NCI-H128 (cell line): Measurements from ENCODE around the gene SSTR1.
"Not testable (repeated sequence)": the region's sequence is repeated elsewhere in the genome, so short reads cannot be mapped to it uniquely, and the experiment has no call there.

ENCODE experiments used
- DNase-seq: peaks from one replicate; lab custom pipeline; 2025; ENCODE audit not compliant: unreplicated experiment; lab: John Stamatoyannopoulos, UW

The SSTR1 gene, protein sequence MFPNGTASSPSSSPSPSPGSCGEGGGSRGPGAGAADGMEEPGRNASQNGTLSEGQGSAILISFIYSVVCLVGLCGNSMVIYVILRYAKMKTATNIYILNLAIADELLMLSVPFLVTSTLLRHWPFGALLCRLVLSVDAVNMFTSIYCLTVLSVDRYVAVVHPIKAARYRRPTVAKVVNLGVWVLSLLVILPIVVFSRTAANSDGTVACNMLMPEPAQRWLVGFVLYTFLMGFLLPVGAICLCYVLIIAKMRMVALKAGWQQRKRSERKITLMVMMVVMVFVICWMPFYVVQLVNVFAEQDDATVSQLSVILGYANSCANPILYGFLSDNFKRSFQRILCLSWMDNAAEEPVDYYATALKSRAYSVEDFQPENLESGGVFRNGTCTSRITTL

DNA sequence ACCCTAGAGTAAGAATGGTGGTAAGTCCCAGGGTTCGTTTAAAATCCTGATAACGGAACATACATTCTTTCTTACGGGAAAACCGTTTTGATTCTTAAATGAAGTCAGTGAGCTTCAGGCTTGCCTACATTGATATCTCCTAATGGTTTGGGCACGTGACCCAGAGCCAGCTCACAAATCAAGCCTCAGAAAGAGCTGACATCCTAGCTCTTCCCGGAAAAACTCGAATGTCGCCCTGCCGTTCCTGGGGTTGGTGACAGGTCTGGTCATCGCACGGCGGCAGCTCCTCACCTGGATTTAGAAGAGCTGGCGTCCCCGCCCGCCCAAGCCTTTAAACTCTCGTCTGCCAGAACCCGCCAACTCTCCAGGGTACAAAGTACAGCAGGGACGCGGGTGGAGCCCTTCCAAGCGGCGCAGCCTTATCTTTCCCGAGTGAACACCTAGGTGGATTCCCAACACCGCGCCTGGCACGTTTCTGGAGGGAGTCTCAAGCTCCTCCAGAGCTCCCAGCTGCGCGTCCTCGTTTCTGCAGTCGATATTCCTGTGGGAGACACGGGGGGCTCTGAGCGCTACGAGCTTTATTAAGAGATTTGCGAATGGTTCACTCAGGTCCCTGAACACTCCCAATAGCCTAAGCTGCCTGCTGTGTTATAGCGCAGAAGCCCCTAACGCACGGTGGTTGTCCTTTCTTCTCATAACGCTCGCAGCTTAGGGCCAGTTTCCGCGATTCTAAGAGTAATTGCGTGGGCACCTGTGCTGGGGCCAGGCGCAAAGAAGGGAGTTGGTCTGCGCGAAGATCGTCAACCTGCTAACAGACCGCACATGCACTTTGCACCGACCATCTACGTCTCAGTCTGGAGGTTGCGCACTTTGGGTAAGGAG lies at the start of gene SSTR1:
Gene SSTR1 (plus strand): TSS at position 169 of the 882 bp plus-strand sequence. CDS start 1,486 bp downstream, outside the sequence.
- no peak for DNase-seq

DNA sequence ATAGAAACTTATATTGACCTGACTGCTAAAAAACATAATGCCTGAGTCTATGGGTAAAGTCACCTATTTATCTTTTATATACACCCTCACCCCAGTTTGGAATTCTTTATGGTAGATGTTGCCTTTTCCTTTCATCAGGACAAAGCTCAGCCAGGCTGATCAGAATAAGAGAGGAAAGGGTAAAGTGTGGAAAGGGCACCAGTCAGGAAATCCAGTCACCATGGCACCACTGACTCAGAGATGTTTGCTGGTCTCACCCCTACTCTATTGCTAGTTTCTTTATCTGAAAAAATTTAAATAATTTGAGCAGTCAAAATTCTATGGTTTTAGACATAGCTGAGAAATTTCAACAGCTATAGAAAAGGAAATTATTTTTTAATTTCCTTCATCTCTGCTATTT lies 49.2 kb upstream of the SSTR1 start:
- no peak for DNase-seq

DNA sequence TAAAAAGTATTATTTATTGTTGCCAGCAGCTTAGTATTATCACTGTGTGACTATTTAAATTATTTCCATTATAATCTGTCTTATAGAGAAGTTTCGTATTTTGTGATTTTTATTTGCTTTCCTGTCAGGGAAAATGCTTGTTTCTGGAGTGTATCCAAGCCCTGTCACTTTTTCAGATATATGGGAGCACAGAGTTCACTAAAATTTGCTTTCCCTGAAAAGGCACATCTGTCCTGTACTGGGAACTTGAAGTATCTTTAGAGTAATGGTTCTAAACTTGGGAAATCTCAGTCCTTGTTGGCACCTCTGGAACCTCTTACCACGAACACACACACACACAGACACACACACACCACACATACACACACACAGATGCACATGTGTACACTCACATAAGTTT lies 39.3 kb upstream of the SSTR1 start:
- no peak for DNase-seq

DNA sequence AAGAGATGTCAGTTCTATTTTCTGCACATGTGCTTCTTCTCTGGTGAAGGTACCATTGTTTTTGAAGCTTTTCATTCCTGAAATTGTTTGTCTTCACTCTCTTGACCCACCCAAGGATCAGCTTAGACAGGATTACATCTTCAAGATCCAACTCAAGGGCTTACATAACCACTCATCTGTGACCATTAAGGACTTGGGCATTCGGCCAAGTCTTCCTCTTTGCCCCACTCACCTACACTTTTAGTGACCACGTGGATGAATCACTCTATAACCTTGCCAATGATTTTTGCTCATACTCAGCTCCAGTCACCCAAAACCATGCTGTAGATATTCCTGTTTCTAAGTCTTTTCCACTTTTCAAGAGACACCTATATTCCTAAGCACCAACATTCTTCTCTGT lies 36.5 kb upstream of the SSTR1 start:
- no peak for DNase-seq

DNA sequence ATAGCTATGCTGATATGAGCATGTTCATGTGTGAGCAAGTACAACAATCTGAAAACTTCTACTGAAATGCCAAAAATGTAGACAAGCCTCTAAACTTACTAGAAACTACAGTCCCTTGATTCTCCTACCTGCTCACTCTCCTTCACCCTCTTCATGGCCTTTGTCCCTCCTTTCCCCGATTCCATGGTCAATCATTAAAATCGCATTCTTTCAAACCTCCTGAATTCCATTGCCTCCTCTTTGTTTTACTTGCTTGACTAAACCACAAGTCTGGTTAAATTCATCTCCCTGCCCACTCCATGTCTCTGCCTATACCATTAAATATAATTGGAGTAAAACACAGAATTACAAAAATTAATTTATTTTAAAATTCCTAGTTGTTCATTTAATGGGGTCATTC lies 33.0 kb upstream of the SSTR1 start:
- no peak for DNase-seq

DNA sequence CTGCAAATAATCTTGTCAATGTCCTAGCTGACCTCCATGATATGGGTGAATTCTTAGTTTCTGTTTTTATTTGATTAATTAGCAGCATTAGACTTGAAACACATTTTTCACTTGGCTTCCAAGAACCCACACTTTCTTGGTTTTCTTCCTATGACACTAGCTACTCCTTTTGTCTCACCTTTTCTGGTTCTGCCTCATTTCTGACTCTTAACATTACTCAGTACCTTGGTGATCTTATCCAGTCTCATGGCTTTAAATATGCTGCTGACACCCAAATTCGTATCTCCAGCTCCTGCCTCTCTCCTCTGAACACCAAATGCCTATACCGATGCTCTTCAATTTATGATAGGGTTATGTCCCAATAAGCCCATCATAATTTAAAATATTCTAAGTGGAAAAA lies 32.0 kb upstream of the SSTR1 start:
- no peak for DNase-seq

DNA sequence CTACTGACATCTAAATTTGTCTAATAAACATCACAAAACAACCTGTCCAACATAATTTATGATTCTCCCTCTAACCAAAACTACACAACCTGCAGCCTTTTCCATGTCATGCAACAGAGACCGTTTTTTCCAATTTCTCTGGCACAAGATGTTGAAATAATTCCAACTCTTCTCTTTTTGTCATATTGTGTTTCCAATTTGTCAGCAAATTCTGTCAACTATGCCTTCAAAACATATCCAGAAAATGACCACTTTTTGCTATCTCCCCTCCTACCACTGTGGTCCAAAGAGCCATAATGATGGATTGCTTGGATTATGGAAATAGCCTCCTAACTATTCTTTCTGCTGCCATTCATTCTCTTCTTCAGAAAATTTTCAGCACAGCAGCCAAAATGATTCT lies 31.3 kb upstream of the SSTR1 start:
- no peak for DNase-seq

DNA sequence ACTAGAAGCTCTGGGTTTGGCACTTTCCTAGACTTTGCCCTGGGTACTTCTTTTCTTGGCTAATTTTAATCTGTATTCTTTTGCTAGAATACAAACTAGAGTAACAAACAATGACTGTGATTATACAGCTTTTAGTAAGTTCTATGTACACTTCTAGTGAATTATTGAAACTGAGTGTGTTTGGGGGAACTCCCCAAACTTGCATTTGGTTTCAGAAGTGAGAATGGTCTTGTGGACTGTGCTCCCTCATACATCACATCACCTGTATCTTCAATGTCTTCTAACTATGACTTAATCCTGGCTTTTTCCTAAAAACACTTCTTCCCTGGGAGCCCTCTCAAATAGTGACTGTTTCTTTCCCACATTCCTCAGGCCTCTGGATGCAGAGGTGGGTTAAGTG lies 23.6 kb upstream of the SSTR1 start:
- no peak for DNase-seq

DNA sequence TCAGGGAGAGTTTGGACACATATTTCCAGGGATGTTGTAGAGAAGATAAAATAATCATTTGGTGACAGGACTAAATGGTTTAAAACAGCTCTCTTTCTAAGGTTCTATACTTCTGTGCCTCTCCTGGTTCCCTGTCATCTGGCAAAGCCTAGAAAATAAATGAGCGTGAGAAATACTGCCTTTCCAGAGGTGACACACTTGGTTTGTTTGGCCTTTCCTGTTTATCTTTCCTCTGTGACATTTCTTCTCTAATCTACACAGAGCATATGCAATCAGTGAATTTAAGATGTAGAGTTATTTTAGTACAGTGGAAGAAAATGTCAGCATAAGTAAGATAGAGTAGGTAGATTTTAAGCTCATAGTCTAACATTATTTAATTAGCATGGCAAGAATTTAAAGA lies 22.0 kb upstream of the SSTR1 start:
- DNase-seq = no peak

DNA sequence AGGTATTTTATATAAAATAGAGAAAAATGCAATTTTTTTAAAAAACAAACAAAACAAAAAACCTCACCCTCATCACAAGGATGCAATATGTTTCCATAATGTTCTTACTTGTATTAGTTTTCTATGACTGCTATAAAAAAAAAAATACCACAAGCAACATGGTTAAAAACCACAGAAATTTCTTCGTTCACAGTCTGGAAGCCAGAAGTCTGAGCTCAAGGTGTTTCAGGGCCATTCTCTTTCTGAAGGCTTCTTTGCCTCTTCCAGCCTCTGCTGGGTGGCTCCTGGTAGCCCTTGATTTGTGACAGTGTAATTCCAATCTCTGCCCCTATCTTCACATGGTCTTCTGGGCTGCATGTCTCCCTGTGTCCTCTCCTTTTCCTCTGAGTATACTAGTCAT lies 21.5 kb upstream of the SSTR1 start:
- DNase-seq = no peak

DNA sequence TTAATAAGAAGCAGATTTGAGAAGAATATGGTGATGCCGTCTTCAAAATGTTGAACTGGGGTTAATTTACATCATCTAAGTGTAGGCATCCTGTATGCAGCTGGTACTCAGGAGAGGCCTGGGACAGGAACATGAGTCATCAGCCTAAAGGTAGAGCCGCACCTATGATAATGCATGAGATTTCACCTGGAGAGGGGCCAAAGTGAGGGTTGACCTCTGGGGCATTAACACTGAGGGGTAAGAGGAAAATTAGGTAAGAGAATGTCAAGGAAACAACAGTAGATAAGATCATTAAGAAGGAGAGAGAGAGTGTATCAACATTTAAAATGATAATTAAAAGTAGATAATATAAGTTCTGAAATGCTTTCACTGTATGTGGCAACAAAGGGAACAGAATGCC lies 20.2 kb upstream of the SSTR1 start:
- no peak for DNase-seq

DNA sequence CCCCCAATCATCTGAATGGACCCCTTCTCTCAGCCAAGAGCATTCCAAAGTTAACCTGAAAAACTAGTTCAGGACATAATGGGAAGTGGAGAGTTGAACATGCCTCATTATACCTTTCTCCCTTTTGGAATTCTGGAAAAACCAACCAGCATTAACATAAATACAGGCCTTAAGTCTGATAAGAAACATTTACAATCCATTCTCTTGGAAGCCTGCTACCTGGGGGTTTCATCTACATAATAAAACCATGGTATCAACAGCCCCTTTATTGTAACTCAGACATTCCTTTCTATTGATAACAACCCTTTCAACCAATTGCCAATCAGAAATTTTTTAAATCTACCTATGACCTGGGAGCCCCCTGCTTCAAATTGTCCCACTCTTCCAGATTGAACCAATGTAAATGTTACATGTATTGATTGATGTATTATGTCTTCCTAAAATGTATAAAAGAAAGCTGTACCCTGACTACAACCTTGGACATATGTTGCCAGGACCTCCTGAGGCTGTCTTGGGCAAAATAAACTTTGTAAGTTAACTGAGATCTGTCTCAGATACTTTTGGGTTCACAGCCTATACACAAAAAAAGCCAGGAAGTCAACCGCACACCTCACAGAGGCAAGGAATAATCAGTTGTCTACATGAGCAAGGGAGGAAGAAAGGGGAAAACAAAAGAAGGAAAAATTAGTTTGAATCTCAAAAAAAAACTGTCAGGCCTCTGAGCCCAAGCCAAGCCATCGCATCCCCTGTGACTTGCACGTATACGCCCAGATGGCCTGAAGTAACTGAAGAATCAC lies 17.6 kb upstream of the SSTR1 start:
- DNase-seq = no peak

DNA sequence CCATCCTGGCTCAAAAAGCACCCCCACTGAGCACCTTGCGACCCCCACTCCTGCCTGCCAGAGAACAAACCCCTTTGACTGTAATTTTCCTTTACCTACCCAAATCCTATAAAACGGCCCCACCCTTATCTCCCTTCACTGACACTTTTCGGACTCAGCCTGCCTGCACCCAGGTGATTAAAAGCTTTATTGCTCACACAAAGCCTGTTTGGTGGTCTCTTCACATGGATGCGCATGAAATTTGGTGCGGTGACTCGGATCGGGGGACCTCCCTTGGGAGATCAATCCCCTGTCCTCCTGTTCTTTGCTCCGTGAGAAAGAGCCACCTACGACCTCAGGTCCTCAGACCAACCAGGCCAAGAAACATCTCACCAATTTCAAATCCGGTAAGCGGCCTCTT lies 16.9 kb upstream of the SSTR1 start:
- DNase-seq = not testable (repeated sequence)

DNA sequence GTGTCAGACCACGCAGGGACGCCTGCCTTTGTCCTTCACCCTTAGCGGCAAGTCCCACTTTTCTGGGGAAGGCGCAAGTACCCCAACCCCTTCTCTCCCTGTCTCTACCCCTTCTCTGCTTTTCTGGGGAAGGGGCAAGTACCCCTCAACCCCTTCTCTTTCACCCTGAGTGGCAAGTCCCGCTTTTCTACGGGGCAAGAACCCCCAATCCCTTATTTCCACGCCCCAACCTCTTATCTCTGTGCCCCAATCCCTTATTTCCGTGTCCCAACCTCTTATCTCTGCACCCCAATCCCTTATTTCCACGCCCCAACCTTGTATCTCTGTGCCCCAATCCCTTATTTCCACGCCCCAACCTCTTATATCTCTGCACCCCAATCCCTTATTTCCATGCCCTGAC lies 16.2 kb upstream of the SSTR1 start:
- DNase-seq = not testable (repeated sequence)

DNA sequence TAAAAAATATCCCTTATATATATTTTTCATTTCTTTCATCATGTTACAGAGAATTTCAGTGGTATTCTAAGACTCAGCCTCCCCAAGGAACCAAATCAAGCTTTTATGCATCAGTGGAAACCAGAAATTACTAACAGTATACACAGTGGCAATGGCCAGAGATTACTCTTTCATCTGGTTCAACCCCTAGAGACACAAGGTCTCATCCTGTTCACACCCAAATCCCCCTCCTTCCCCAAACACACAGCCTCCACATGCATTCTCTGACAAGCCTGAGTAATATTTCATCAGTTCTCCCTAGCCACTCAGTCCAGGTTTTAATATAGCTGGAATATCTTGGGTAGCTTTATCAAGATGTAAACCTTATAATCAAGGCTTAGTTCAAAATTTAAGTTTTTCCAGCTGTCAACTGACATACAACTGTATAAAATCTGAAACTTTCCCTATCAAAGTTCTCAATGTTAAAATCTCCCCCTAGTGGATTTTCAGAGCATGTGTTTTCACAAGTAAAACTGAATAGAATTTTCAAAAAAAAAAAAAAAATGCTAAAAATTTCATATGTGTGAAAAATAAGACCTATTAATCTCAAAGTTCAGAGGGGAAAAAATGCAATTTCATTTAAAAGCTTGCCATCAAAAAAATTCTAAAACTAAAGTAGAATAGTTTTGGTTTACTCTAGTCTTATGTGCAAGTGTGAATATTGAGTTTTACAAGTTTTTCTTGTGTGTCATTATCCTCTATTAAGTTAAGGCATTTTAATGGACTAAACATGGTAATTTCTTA lies 10.5 kb upstream of the SSTR1 start:
- no peak for DNase-seq

DNA sequence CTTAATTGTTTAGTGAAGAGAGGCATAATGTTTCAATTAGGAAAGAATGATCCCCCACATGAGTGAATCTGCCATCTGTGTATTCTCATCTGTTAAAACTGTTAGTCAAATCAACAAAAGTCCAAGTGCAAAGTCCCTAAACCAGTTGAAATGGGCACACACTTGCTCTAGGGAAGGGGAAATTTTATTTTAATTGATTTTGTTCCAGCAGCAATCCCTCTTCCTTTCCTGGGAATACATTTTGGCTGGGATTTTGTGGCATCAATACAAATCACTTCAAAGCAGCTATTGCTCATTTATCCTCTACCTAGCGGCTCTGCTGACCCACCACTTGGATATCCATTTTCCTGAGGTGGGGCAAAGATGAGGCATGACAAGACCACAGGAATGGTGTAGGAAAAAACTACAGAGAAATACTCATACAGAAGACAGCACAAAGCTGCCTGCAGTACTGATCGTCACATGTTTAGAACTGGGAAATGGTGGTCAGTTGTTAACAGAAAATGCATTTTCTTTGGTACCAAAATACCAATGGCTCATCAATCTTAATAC lies 9.8 kb upstream of the SSTR1 start:
- no peak for DNase-seq

DNA sequence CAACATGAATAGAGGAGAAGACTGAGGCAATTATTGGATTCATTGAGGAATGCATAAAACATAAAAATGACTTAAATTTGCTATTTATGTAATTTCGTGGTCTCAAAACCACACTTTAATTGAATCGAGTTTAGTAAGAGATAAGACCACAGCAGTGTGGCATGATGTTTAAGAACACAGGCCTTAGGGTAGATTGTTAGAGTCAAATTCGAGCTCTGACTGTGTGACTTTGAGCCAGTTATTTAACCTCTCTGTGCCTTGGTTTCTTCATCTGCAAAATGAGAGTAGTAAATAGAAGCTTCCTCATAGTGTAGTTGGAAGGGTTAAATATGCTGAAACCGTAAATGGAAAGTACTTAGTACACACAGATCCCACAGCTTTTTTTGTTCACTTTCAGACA lies 9.3 kb upstream of the SSTR1 start:
- DNase-seq = no peak

DNA sequence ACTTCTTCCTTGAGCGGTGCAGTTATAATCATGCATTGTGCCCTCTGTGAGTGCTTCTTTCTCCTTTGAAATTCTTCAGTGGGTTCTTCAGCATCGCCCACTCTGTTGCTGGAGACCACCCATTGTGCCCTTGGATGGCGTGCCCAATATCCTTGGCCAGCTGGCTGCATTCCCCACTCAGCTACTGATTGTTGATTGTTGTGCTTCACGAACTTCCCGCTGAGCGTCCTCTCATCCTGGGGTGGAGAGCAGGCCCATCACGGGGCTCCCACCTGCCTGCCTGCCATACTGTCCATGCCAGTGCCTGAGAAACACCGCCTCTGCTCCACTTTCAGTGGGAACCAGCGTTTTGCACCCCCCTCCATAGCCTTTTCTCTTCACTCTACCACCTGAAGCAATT lies 8.6 kb upstream of the SSTR1 start:
- no peak for DNase-seq

DNA sequence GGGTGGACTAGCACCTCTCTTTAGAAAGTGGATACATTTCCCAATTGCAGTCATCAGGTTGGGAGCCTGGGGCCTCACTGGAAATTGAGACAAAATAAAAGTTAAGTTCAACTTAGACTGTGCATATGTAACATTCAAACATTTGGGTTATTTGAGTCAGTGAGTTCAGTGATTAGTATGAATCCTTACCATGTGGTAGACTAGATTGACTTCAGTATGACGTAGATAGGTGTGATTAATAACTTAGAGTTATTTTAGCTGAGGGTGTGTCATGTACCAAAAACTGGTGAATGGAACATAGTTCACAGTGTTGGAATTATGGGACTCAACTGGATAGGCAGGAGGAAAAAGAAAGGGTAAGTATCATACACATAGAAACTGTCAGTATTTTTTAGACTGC lies 8.0 kb upstream of the SSTR1 start:
- no peak for DNase-seq

DNA sequence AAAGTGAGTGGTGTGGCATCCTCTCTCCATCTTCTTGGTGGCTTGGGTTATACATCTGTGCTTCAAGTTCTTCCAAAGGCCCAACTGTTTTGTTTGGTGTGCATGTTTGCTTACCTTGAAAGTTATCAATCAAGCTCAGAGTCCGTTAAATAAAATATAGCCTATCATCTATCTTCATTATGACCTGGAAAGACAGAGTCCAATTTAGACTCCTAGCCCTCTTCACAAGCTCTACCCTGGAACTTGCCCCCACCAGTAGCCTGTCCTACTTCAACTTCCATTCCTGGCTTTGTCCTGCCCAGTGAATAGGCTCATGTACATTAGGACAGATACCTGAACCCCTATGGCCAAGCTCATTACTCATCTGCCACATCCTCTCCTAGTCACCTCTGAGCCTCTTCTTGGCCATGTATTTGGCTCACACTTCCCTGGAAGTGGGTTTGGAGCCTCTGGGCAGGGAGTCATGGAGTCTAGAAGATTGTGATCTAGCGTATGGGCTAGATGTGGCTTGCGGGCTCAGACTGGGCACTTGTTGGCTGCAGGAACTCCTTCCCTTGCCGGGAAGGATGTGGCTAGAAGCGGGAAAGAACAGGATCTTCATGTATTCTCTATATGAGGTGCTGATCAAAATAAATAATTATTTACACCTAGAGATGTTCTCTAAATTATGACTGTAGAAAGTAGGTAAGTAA lies 6.4 kb upstream of the SSTR1 start:
- no peak for DNase-seq
